ENCODE data around the gene RTP2. TPM values are rescaled to one million over a fixed set of nuclear protein-coding genes. Genes with fewer than 3 reads are reported as not detected.
A peak's percentile ranks its signal among the peaks of the same experiment; 100 is the strongest.

Gene RTP2
- total and polyA plus RNA-seq, 2 of the 4 experiments (the other 2 are of a cell fraction), result not detected

GRCh38 chr3:187714404-187714979 lies 12.1 kb upstream of the RTP2 start:
- POLR2A ChIA-PET (ENCODE audit: unreplicated experiment), result no interaction called here
- peaks cover 7% of the 10 kb centered on the region for H3K27me3 ChIP-seq (ENCODE audit: control insufficient read depth, insufficient read depth, low read length)
- H2AK9ac ChIP-seq (replicated peaks; ENCODE audit: low read depth, low read length, poor library complexity), result no peak overlapping the region
- H2AFZ ChIP-seq (replicated peaks; ENCODE audit: low read length, poor library complexity), result peak overlapping the region; percentile 6
- H3K27ac ChIP-seq (ENCODE audit: insufficient read depth, low read length), result no peak overlapping the region
- peak; percentile 43; the same call in 1 of the 2 replicates for TF ChIP-seq POLR2A (IDR thresholded peaks at IDR 0.05; ENCODE audit: low read depth, low read length)
- TF ChIP-seq MAZ (IDR thresholded peaks at IDR 0.05; ENCODE audit: borderline replicate concordance, low read depth, low read length), result no peak
- TF ChIP-seq RAD21 (IDR thresholded peaks at IDR 0.05; ENCODE audit: low read length), result peak; percentile 99
- TF ChIP-seq MXI1 (IDR thresholded peaks at IDR 0.05; ENCODE audit: borderline replicate concordance, low read depth, low read length), result no peak
- TF ChIP-seq CHD1 (IDR thresholded peaks at IDR 0.05; ENCODE audit: low read depth, low read length), result no peak
- no peak for TF ChIP-seq FOS (IDR thresholded peaks at IDR 0.05; ENCODE audit: low read depth, low read length)
- TF ChIP-seq SMC3 (IDR thresholded peaks at IDR 0.05; ENCODE audit: low read depth, low read length), result peak; percentile 85
- TF ChIP-seq MAFK (IDR thresholded peaks at IDR 0.05; ENCODE audit: low read depth, low read length), result no peak
- TF ChIP-seq RFX5 (IDR thresholded peaks at IDR 0.05; ENCODE audit: low read depth, low read length), result no peak
- peak; percentile 92 for TF ChIP-seq CTCF (conservative IDR thresholded peaks at IDR 0.05; ENCODE audit: low read depth, low read length)
- TF ChIP-seq, protein P1, sequence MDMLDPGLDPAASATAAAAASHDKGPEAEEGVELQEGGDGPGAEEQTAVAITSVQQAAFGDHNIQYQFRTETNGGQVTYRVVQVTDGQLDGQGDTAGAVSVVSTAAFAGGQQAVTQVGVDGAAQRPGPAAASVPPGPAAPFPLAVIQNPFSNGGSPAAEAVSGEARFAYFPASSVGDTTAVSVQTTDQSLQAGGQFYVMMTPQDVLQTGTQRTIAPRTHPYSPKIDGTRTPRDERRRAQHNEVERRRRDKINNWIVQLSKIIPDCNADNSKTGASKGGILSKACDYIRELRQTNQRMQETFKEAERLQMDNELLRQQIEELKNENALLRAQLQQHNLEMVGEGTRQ (IDR thresholded peaks at IDR 0.05; ENCODE audit: low read depth, low read length), result no peak
- no peak for TF ChIP-seq RCOR1 (IDR thresholded peaks at IDR 0.05; ENCODE audit: insufficient replicate concordance, low read length)
- TF ChIP-seq, protein P2, sequence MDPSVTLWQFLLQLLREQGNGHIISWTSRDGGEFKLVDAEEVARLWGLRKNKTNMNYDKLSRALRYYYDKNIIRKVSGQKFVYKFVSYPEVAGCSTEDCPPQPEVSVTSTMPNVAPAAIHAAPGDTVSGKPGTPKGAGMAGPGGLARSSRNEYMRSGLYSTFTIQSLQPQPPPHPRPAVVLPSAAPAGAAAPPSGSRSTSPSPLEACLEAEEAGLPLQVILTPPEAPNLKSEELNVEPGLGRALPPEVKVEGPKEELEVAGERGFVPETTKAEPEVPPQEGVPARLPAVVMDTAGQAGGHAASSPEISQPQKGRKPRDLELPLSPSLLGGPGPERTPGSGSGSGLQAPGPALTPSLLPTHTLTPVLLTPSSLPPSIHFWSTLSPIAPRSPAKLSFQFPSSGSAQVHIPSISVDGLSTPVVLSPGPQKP (IDR thresholded peaks at IDR 0.05; ENCODE audit: borderline replicate concordance, low read depth, low read length), result no peak
- TF ChIP-seq BHLHE40 (IDR thresholded peaks at IDR 0.05; ENCODE audit: low read depth, low read length), result no peak
- no peak for TF ChIP-seq CEBPB (IDR thresholded peaks at IDR 0.05; ENCODE audit: low read depth, low read length)
- TF ChIP-seq NFE2L2 (IDR thresholded peaks at IDR 0.05; ENCODE audit: low read depth, low read length), result no peak
- no peaks in the 10 kb centered on the region for H3K79me1 ChIP-seq (ENCODE audit: low read depth in 1 of 2, low read length in 2 of 2)
- CTCF ChIA-PET, result interaction anchor here (0.6 to 2.4 kb wide), 3 partner anchors 11 to 395 kb away, joined by 3 to 12 read pairs (median 6); no protein-coding TSS in a partner anchor
- H4K8ac ChIP-seq (ENCODE audit: low read depth in 2 of 2, low read length in 2 of 2), result no peak overlapping the region
- intact Hi-C loops (cut with micrococcal nuclease), result loop anchor here (1.0 to 2.0 kb wide), 4 partner anchors 35 to 602 kb away; partner anchors contain the start of gene RPL39L
- no peak overlapping the region for H2BK120ac ChIP-seq (ENCODE audit: low read depth, low read length)
- no peak overlapping the region for H3K4me3 ChIP-seq (ENCODE audit: insufficient read depth, low read depth, low read length)
- no peak overlapping the region for H4K91ac ChIP-seq (ENCODE audit: insufficient read depth, low read depth, low read length)
- dilution Hi-C loops (cut with HindIII; ENCODE audit: low sequenced_read_pairs, unreplicated experiment), result no loop called here
- BruUV-seq (replicated peaks), result no TSS peak
- peak; percentile 73 for DNase-seq
- ATAC-seq (ENCODE audit: low read depth), result peak; percentile 93
- no peak overlapping the region for H4K5ac ChIP-seq (ENCODE audit: low read depth, low read length)
- H3K9me1 ChIP-seq (ENCODE audit: insufficient read depth, low read length), result no peaks in the 10 kb centered on the region
- no peak overlapping the region for H3K4ac ChIP-seq (ENCODE audit: low read depth, low read length)
- H2AK5ac ChIP-seq (ENCODE audit: low read depth, low read length), result no peak overlapping the region
- no peak overlapping the region for H3K14ac ChIP-seq (replicated peaks; ENCODE audit: low read depth, low read length)
- no peak overlapping the region for H3K23ac ChIP-seq (ENCODE audit: low read depth, low read length)
- H3K4me2 ChIP-seq (ENCODE audit: low read depth, low read length), result no peak overlapping the region
- no peak overlapping the region for H3K9ac ChIP-seq (ENCODE audit: low read depth, low read length)
- H2BK5ac ChIP-seq (ENCODE audit: low read depth, low read length, poor library complexity, severe bottlenecking), result no peak overlapping the region
- in situ Hi-C loops (cut with MboI; ENCODE audit: low sequenced_read_pairs), result loop anchor here (25.0 kb wide), 1 partner anchor 1523 kb away; no protein-coding TSS in a partner anchor
- WGBS, 2 experiments (ENCODE audit: extremely low coverage in 2 of 2, insufficient read length in 1 of 2), result no CpG with 5 or more reads among the region's 4 CpGs
- H2BK15ac ChIP-seq (ENCODE audit: low read depth, low read length), result no peak overlapping the region
- H4K20me1 ChIP-seq (ENCODE audit: insufficient read depth, low read length), result no peaks in the 10 kb centered on the region
- H3K36me3 ChIP-seq (ENCODE audit: control insufficient read depth, insufficient read depth, low read length), result no peaks in the 10 kb centered on the region
- H3K56ac ChIP-seq (ENCODE audit: extremely low read depth, insufficient read depth, low read length), result no peak overlapping the region
- no peaks in the 10 kb centered on the region for H3K4me1 ChIP-seq (ENCODE audit: control insufficient read depth, insufficient read depth, low read length)
- H2BK20ac ChIP-seq (ENCODE audit: low read depth, low read length), result no peak overlapping the region
- no peaks in the 10 kb centered on the region for H3K9me3 ChIP-seq (ENCODE audit: control insufficient read depth, insufficient read depth, low read length)
- no peak overlapping the region for H3K18ac ChIP-seq (ENCODE audit: low read depth, low read length)
